Measurements from ENCODE around the gene POC1B.

GRCh38 chr12:89542236-89542635 is 16.4 kb upstream of the POC1B start:
- TF ChIP-seq CTCF (conservative IDR thresholded peaks at IDR 0.05; ENCODE audit: low read depth, low read length) (no peak), EZH2 (IDR thresholded peaks at IDR 0.05; ENCODE audit: low read length, unreplicated experiment) (no peak)

Measured in PC-3 (cell line).